ENCODE data around the gene PPP1CB. TPM values are rescaled to one million over a fixed set of nuclear protein-coding genes. Genes with fewer than 3 reads are reported as not detected.

PPP1CB gene
- total and polyA plus RNA-seq, 8 donors, result 72.5 to 458 (median 204) TPM

GRCh38 chr2:28710545-28710944 is 41.1 kb upstream of the PPP1CB start:
- H3K9me3 ChIP-seq, result peaks cover 0 to 3% (median 0%) of the 10 kb centered on the region in 4 donors
- H3K36me3 ChIP-seq, result no peaks in the 10 kb centered on the region
- TF ChIP-seq EP300 (IDR thresholded peaks at IDR 0.05), result no peak
- TF ChIP-seq POLR2A (IDR thresholded peaks at IDR 0.05), result no peak
- TF ChIP-seq CTCF (IDR thresholded peaks at IDR 0.05), result no peak
- no peak for TF ChIP-seq POLR2AphosphoS5 (IDR thresholded peaks at IDR 0.05)
- H3K27ac ChIP-seq, result no peak overlapping the region
- 88 to 97% (median 93%) methylated on average over 4 of the region's 4 CpGs for WGBS, 5 donors
- DNase-seq, result no peak
- peaks cover 1 to 26% (median 16%) of the 10 kb centered on the region in 4 donors for H3K4me1 ChIP-seq
- no peaks in the 10 kb centered on the region for H3K27me3 ChIP-seq
- H3K4me3 ChIP-seq, result no peak overlapping the region
- intact Hi-C loops (cut with DNase I; ENCODE audit: low total_unique reads), result no loop called here

- Histone ChIP-seq H3K27me3 (no peaks in the 10 kb centered on the region), H3K27ac (no peak overlapping the region), H3K36me3 (no peaks in the 10 kb centered on the region), H3K4me1 (peaks cover 7 to 34% (median 21%) of the 10 kb centered on the region in 4 donors), H3K9me3 (no peaks in the 10 kb centered on the region), H3K4me3 (no peak overlapping the region)
- intact Hi-C loops (cut with DNase I; ENCODE audit: low total_unique reads), result no loop called here
- 88 to 92% (median 90%) methylated on average over 8 of the region's 8 CpGs for WGBS, 5 donors
- TF ChIP-seq POLR2A (IDR thresholded peaks at IDR 0.05) (no peak), POLR2AphosphoS5 (IDR thresholded peaks at IDR 0.05) (no peak), CTCF (IDR thresholded peaks at IDR 0.05) (no peak), EP300 (IDR thresholded peaks at IDR 0.05) (no peak)
- no peak for DNase-seq
These were observed 37.9 kb upstream of the PPP1CB start for GRCh38 chr2:28713577-28714298.

GRCh38 chr2:28716265-28716865 is 35.3 kb upstream of the PPP1CB start:
- intact Hi-C loops (cut with DNase I; ENCODE audit: low total_unique reads), result no loop called here
- no peaks in the 10 kb centered on the region for H3K9me3 ChIP-seq
- DNase-seq, result peak; percentile 34 to 89
- H3K27ac ChIP-seq, result peak overlapping the region; percentile 67 to 89 (median 80)
- TF ChIP-seq EP300 (IDR thresholded peaks at IDR 0.05), result peak; percentile 64
- no peak for TF ChIP-seq POLR2A (IDR thresholded peaks at IDR 0.05)
- TF ChIP-seq POLR2AphosphoS5 (IDR thresholded peaks at IDR 0.05), result peak; percentile 68 to 86 (median 79)
- no peaks in the 10 kb centered on the region for H3K36me3 ChIP-seq
- H3K27me3 ChIP-seq, result no peaks in the 10 kb centered on the region
- peaks cover 0 to 32% (median 20%) of the 10 kb centered on the region in 4 donors for H3K4me1 ChIP-seq
- WGBS, 5 donors, result 15 to 30% (median 21%) methylated on average over 4 of the region's 4 CpGs
- no peak overlapping the region for H3K4me3 ChIP-seq

- intact Hi-C loops (cut with DNase I; ENCODE audit: low total_unique reads), result no loop called here
- H3K4me1 ChIP-seq, result peaks cover 0 to 35% (median 21%) of the 10 kb centered on the region in 4 donors
- DNase-seq, result peak in 1 of 2 donors; percentile 52
- no peak overlapping the region for H3K4me3 ChIP-seq
- H3K36me3 ChIP-seq, result no peaks in the 10 kb centered on the region
- peak overlapping the region in 4 of 5 donors; percentile 73 to 89 (median 81) for H3K27ac ChIP-seq
- H3K9me3 ChIP-seq, result no peaks in the 10 kb centered on the region
- H3K27me3 ChIP-seq, result no peaks in the 10 kb centered on the region
- no peak for TF ChIP-seq EP300 (IDR thresholded peaks at IDR 0.05)
- TF ChIP-seq POLR2A (IDR thresholded peaks at IDR 0.05), result no peak
- no peak for TF ChIP-seq CTCF (IDR thresholded peaks at IDR 0.05)
- peak; percentile 25 to 45 (median 32) for TF ChIP-seq POLR2AphosphoS5 (IDR thresholded peaks at IDR 0.05)
- 68 to 83% (median 75%) methylated on average over 5 of the region's 5 CpGs for WGBS, 5 donors
These were observed 34.3 kb upstream of the PPP1CB start for GRCh38 chr2:28717339-28717758.
